ENCODE measurements around the gene ADAR.

The ADAR gene

GRCh38 chr1:154615411-154615810, 7.4 kb upstream of the ADAR start:
- DNase-seq (ENCODE audit: low read depth in 3 of 3), result no peak

GRCh38 chr1:154614901-154615300, 6.9 kb upstream of the ADAR start:
- DNase-seq (ENCODE audit: low read depth in 3 of 3), result no peak

- DNase-seq (ENCODE audit: low read depth in 3 of 3), result no peak
These were observed 6.3 kb upstream of the ADAR start for GRCh38 chr1:154614247-154614646.

- no peak for DNase-seq (ENCODE audit: low read depth in 3 of 3)
These were observed 3.3 kb upstream of the ADAR start for GRCh38 chr1:154611150-154611862.

GRCh38 chr1:154609398-154610380, 1.7 kb upstream of the ADAR start:
- peak in 2 of 3 experiments; percentile 11 to 55 for DNase-seq (ENCODE audit: low read depth in 3 of 3)

- DNase-seq (ENCODE audit: low read depth in 3 of 3), result peak in 1 of 3 experiments; percentile 19
These were observed 648 bp upstream of the ADAR start for GRCh38 chr1:154608397-154609270.

GRCh38 chr1:154607106-154607608, 829 bp downstream of the ADAR start:
- DNase-seq (ENCODE audit: low read depth in 3 of 3), result no peak

GRCh38 chr1:154605534-154605933, 2.5 kb downstream of the ADAR start:
- no peak for DNase-seq (ENCODE audit: low read depth in 3 of 3)

- no peak for DNase-seq (ENCODE audit: low read depth in 3 of 3)
These were observed 4.7 kb downstream of the ADAR start for GRCh38 chr1:154603317-154603716.

GRCh38 chr1:154599658-154600057, 8.3 kb downstream of the ADAR start:
- no peak for DNase-seq (ENCODE audit: low read depth in 3 of 3)

GRCh38 chr1:154598871-154599635, 8.9 kb downstream of the ADAR start:
- DNase-seq (ENCODE audit: low read depth in 3 of 3), result no peak

GRCh38 chr1:154595621-154596020, 12.4 kb downstream of the ADAR start:
- DNase-seq (ENCODE audit: low read depth in 3 of 3), result no peak

GRCh38 chr1:154594811-154595210, 13.2 kb downstream of the ADAR start:
- DNase-seq (ENCODE audit: low read depth in 3 of 3), result no peak

- no peak for DNase-seq (ENCODE audit: low read depth in 3 of 3)
These were observed 14.6 kb downstream of the ADAR start for GRCh38 chr1:154593390-154593789.

GRCh38 chr1:154591206-154591605, 16.8 kb downstream of the ADAR start:
- no peak for DNase-seq (ENCODE audit: low read depth in 3 of 3)

GRCh38 chr1:154590756-154591155, 17.2 kb downstream of the ADAR start:
- DNase-seq (ENCODE audit: low read depth in 3 of 3), result no peak

GRCh38 chr1:154589780-154590179, 18.2 kb downstream of the ADAR start:
- DNase-seq (ENCODE audit: low read depth in 3 of 3), result no peak

- no peak for DNase-seq (ENCODE audit: low read depth in 3 of 3)
These were observed 21.3 kb downstream of the ADAR start for GRCh38 chr1:154586641-154587040.

- no peak for DNase-seq (ENCODE audit: low read depth in 3 of 3)
These were observed 21.8 kb downstream of the ADAR start for GRCh38 chr1:154586231-154586630.

GRCh38 chr1:154584267-154584994, 23.6 kb downstream of the ADAR start:
- DNase-seq (ENCODE audit: low read depth in 3 of 3), result no peak

Data from stimulated activated CD4-positive, alpha-beta T cell treated with anti-CD3 and anti-CD28 coated beads, TNF-alpha, amount 100 ng/mL, for 24 hours (primary cell).